GM10847 (cell line): Measurements from ENCODE around the gene KLHDC1.

Experiments used
- POLR2A ChIP-seq: IDR thresholded peaks from 2 replicates; pipeline ENCODE4 v1.6.1; 2011; ENCODE audit not compliant: insufficient read length; ENCODE audit errors: extremely low read depth

Gene KLHDC1

GRCh38 chr14:49692811-49693734, at the start of gene KLHDC1:
TSS of gene KLHDC1 (plus strand) at chr14:49693120. CDS start at chr14:49693195, 75 bp downstream.
- TF ChIP-seq POLR2A: peak; percentile 22

- no peak for TF ChIP-seq POLR2A
These were observed 39.4 kb upstream of the KLHDC1 start for GRCh38 chr14:49653508-49653907.

- TF ChIP-seq POLR2A: no peak
These were observed 38.4 kb upstream of the KLHDC1 start for GRCh38 chr14:49654511-49654910.

GRCh38 chr14:49659526-49660455, 33.1 kb upstream of the KLHDC1 start:
- TF ChIP-seq POLR2A: no peak

GRCh38 chr14:49670475-49670874, 22.4 kb upstream of the KLHDC1 start:
- no peak for TF ChIP-seq POLR2A

- no peak for TF ChIP-seq POLR2A
These were observed 19.3 kb upstream of the KLHDC1 start for GRCh38 chr14:49673586-49673985.

GRCh38 chr14:49677643-49678042, 15.3 kb upstream of the KLHDC1 start:
- no peak for TF ChIP-seq POLR2A

- no peak for TF ChIP-seq POLR2A
These were observed 13.6 kb upstream of the KLHDC1 start for GRCh38 chr14:49679271-49679670.

GRCh38 chr14:49686425-49686824, 6.5 kb upstream of the KLHDC1 start:
- no peak for TF ChIP-seq POLR2A

GRCh38 chr14:49687942-49688700, 4.8 kb upstream of the KLHDC1 start, which contains the start of gene POLE2:
TSS of gene POLE2 (minus strand) at chr14:49688214. CDS start at chr14:49688203, 11 bp downstream.
- TF ChIP-seq POLR2A: peak; percentile 69

GRCh38 chr14:49688701-49689030, 4.3 kb upstream of the KLHDC1 start:
- no peak for TF ChIP-seq POLR2A

- no peak for TF ChIP-seq POLR2A
These were observed 1.9 kb upstream of the KLHDC1 start for GRCh38 chr14:49691031-49691430.

- TF ChIP-seq POLR2A: no peak
These were observed 645 bp upstream of the KLHDC1 start for GRCh38 chr14:49692193-49692757.

- no peak for TF ChIP-seq POLR2A
These were observed 9.8 kb downstream of the KLHDC1 start for GRCh38 chr14:49702725-49703124.

GRCh38 chr14:49703965-49704364, 11.0 kb downstream of the KLHDC1 start:
- no peak for TF ChIP-seq POLR2A
